HL-60 (cell line): Measurements from ENCODE around the gene CLSTN2.

ENCODE experiments used
- DNase-seq, 2 experiments: peaks; one replicate each; pipeline ENCODE4 v3.0.0-alpha.2; 2010 to 2020; ENCODE audit warnings: low read depth in 1 of 2, low spot score in 1 of 2
- H3K27ac ChIP-seq: fragments of 250-450 bp; sonication (Bioruptor Pico); replicated peaks from 2 replicates; pipeline ENCODE4 v1.5.1; 2020; ENCODE audit warnings: mild to moderate bottlenecking, moderate library complexity
- H3K27me3 ChIP-seq: fragments of 250-450 bp; sonication (Bioruptor Pico); 2 replicates; pipeline ENCODE4 v1.5.1; 2021; ENCODE audit warnings: mild to moderate bottlenecking, moderate library complexity; ENCODE audit not compliant: insufficient read depth, poor library complexity, severe bottlenecking
- H3K4me3 ChIP-seq: replicated peaks from 2 replicates; pipeline ENCODE4 v1.5.1; 2011; ENCODE audit warnings: mild to moderate bottlenecking, control low read depth, low read length; ENCODE audit not compliant: insufficient read depth
- GABPA ChIP-seq: IDR thresholded peaks from 2 replicates; pipeline ENCODE4 v1.6.1; 2012; ENCODE audit warnings: low read depth
- POLR2AphosphoS5 ChIP-seq: IDR thresholded peaks from 2 replicates; pipeline ENCODE4 v1.6.1; 2012; ENCODE audit warnings: low read depth
- SPI1 ChIP-seq: IDR thresholded peaks from 2 replicates; pipeline ENCODE4 v1.6.1; 2012; ENCODE audit warnings: low read depth, mild to moderate bottlenecking, borderline replicate concordance
- TF ChIP-seq, protein P1 (sequence below): IDR thresholded peaks from 2 replicates; pipeline ENCODE4 v1.6.1; 2012; ENCODE audit warnings: low read depth; ENCODE audit not compliant: insufficient replicate concordance
- TF ChIP-seq, protein P2 (sequence below): IDR thresholded peaks from one replicate; pipeline ENCODE4 v1.5.1; 2011; ENCODE audit warnings: low read length, control low read depth, inconsistent platforms; ENCODE audit not compliant: insufficient read depth

The CLSTN2 gene

GRCh38 chr3:140408252-140408651 is 473.3 kb downstream of the CLSTN2 start:
- no peak for DNase-seq
- Histone ChIP-seq H3K27ac (no peak overlapping the region), H3K27me3 (no peaks in the 10 kb centered on the region), H3K4me3 (no peak overlapping the region)
- TF ChIP-seq, protein P1, sequence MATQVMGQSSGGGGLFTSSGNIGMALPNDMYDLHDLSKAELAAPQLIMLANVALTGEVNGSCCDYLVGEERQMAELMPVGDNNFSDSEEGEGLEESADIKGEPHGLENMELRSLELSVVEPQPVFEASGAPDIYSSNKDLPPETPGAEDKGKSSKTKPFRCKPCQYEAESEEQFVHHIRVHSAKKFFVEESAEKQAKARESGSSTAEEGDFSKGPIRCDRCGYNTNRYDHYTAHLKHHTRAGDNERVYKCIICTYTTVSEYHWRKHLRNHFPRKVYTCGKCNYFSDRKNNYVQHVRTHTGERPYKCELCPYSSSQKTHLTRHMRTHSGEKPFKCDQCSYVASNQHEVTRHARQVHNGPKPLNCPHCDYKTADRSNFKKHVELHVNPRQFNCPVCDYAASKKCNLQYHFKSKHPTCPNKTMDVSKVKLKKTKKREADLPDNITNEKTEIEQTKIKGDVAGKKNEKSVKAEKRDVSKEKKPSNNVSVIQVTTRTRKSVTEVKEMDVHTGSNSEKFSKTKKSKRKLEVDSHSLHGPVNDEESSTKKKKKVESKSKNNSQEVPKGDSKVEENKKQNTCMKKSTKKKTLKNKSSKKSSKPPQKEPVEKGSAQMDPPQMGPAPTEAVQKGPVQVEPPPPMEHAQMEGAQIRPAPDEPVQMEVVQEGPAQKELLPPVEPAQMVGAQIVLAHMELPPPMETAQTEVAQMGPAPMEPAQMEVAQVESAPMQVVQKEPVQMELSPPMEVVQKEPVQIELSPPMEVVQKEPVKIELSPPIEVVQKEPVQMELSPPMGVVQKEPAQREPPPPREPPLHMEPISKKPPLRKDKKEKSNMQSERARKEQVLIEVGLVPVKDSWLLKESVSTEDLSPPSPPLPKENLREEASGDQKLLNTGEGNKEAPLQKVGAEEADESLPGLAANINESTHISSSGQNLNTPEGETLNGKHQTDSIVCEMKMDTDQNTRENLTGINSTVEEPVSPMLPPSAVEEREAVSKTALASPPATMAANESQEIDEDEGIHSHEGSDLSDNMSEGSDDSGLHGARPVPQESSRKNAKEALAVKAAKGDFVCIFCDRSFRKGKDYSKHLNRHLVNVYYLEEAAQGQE: no peak
- no peak for TF ChIP-seq POLR2AphosphoS5
- no peak for TF ChIP-seq SPI1
- TF ChIP-seq, protein P2, sequence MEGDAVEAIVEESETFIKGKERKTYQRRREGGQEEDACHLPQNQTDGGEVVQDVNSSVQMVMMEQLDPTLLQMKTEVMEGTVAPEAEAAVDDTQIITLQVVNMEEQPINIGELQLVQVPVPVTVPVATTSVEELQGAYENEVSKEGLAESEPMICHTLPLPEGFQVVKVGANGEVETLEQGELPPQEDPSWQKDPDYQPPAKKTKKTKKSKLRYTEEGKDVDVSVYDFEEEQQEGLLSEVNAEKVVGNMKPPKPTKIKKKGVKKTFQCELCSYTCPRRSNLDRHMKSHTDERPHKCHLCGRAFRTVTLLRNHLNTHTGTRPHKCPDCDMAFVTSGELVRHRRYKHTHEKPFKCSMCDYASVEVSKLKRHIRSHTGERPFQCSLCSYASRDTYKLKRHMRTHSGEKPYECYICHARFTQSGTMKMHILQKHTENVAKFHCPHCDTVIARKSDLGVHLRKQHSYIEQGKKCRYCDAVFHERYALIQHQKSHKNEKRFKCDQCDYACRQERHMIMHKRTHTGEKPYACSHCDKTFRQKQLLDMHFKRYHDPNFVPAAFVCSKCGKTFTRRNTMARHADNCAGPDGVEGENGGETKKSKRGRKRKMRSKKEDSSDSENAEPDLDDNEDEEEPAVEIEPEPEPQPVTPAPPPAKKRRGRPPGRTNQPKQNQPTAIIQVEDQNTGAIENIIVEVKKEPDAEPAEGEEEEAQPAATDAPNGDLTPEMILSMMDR: no peak
- TF ChIP-seq GABPA: no peak

DNA sequence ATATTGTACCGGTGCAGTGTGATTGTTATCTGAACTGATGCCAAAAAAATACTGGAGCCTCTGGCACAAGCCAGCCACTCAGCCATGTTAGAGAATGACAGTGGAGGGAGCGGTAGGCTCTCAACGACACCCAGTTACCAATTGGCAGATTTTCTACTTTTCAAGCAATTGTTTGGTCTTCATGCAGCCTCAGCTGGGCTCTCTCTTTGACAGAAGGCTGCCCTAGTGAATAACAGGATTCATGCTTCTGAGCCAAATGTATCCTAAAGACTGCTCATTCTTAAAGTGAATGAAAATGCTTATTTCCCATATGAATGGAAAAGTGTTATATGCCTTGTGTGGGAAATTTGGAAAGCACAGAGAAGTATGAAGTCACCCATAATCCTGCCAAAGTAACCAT is 481.7 kb downstream of the CLSTN2 start:
- no peak for DNase-seq
- no peak overlapping the region for H3K27ac ChIP-seq
- H3K27me3 ChIP-seq: no peaks in the 10 kb centered on the region
- TF ChIP-seq, protein P2: no peak
- TF ChIP-seq POLR2AphosphoS5: no peak
- TF ChIP-seq, protein P1: no peak
- no peak for TF ChIP-seq GABPA
- TF ChIP-seq SPI1: no peak
- H3K4me3 ChIP-seq: no peak overlapping the region

- Histone ChIP-seq H3K27me3 (no peaks in the 10 kb centered on the region), H3K27ac (no peak overlapping the region), H3K4me3 (no peak overlapping the region)
- no peak for DNase-seq
- TF ChIP-seq GABPA (no peak), SPI1 (no peak), POLR2AphosphoS5 (no peak)
- TF ChIP-seq, protein P1: no peak
- TF ChIP-seq, protein P2: no peak
Measured at GRCh38 chr3:140420621-140421357, 485.8 kb downstream of the CLSTN2 start.
